ENCODE measurements around the gene P2RY12.
A peak's percentile ranks its signal among the peaks of the same experiment; 100 is the strongest.

The P2RY12 gene

GRCh38 chr3:151307131-151307530 is 77.4 kb downstream of the P2RY12 start:
- no peak for DNase-seq (ENCODE audit: low read depth)

GRCh38 chr3:151306168-151306810 is 78.3 kb downstream of the P2RY12 start:
- no peak for DNase-seq (ENCODE audit: low read depth)

GRCh38 chr3:151305775-151306151 is 78.8 kb downstream of the P2RY12 start:
- DNase-seq (ENCODE audit: low read depth): peak; percentile 28

GRCh38 chr3:151305060-151305774 is 79.3 kb downstream of the P2RY12 start:
- DNase-seq (ENCODE audit: low read depth): peak; percentile 98

- no peak for DNase-seq (ENCODE audit: low read depth)
Measured at GRCh38 chr3:151303751-151304150, 80.8 kb downstream of the P2RY12 start.

GRCh38 chr3:151301787-151302186 is 82.8 kb downstream of the P2RY12 start:
- peak; percentile 65 for DNase-seq (ENCODE audit: low read depth)

GRCh38 chr3:151300539-151300938 is 84.0 kb downstream of the P2RY12 start:
- no peak for DNase-seq (ENCODE audit: low read depth)

- DNase-seq (ENCODE audit: low read depth): no peak
Measured at GRCh38 chr3:151299006-151299405, 85.5 kb downstream of the P2RY12 start.

- DNase-seq (ENCODE audit: low read depth): no peak
Measured at GRCh38 chr3:151297429-151297828, 87.1 kb downstream of the P2RY12 start.

GRCh38 chr3:151296226-151296625 is 88.3 kb downstream of the P2RY12 start:
- no peak for DNase-seq (ENCODE audit: low read depth)

GRCh38 chr3:151293127-151293526 is 91.4 kb downstream of the P2RY12 start:
- no peak for DNase-seq (ENCODE audit: low read depth)

GRCh38 chr3:151290673-151291072 is 93.9 kb downstream of the P2RY12 start:
- peak; percentile 41 for DNase-seq (ENCODE audit: low read depth)

GRCh38 chr3:151289445-151289844 is 95.1 kb downstream of the P2RY12 start:
- DNase-seq (ENCODE audit: low read depth): no peak
